Measurements from ENCODE around the gene LDLRAD4.

Gene LDLRAD4

GRCh38 chr18:13558790-13559189 is 340.2 kb downstream of the LDLRAD4 start:
- H3K9ac ChIP-seq: no peak overlapping the region
- H2AFZ ChIP-seq (ENCODE audit: low read depth): no peak overlapping the region
- TF ChIP-seq CTCF (conservative IDR thresholded peaks at IDR 0.05; ENCODE audit: low read depth, low read length): no peak
- no peaks in the 10 kb centered on the region for H3K79me2 ChIP-seq (ENCODE audit: insufficient read depth, low read depth)
- H3K27ac ChIP-seq: no peak overlapping the region
- H3K27me3 ChIP-seq (ENCODE audit: insufficient read depth, low read depth): no peaks in the 10 kb centered on the region
- H3K4me2 ChIP-seq: no peak overlapping the region
- no peak overlapping the region for H3K4me3 ChIP-seq (IDR thresholded peaks at IDR 0.05; ENCODE audit: insufficient read depth, low read depth, low read length)
- H3K4me1 ChIP-seq (ENCODE audit: low read depth, poor library complexity, severe bottlenecking): no peaks in the 10 kb centered on the region
- H3K36me3 ChIP-seq (ENCODE audit: insufficient read depth): no peaks in the 10 kb centered on the region
- H4K20me1 ChIP-seq (ENCODE audit: insufficient read depth): no peaks in the 10 kb centered on the region

- Histone ChIP-seq H3K27ac (no peak overlapping the region), H3K27me3 (ENCODE audit: insufficient read depth, low read depth) (no peaks in the 10 kb centered on the region), H3K4me3 (IDR thresholded peaks at IDR 0.05; ENCODE audit: insufficient read depth, low read depth, low read length) (no peak overlapping the region), H4K20me1 (ENCODE audit: insufficient read depth) (no peaks in the 10 kb centered on the region), H3K9ac (no peak overlapping the region), H3K36me3 (ENCODE audit: insufficient read depth) (no peaks in the 10 kb centered on the region), H3K4me1 (ENCODE audit: low read depth, poor library complexity, severe bottlenecking) (no peaks in the 10 kb centered on the region), H3K79me2 (ENCODE audit: insufficient read depth, low read depth) (no peaks in the 10 kb centered on the region), H2AFZ (ENCODE audit: low read depth) (no peak overlapping the region), H3K4me2 (no peak overlapping the region)
- no peak for TF ChIP-seq CTCF (conservative IDR thresholded peaks at IDR 0.05; ENCODE audit: low read depth, low read length)
Observed at GRCh38 chr18:13559754-13560153, 341.2 kb downstream of the LDLRAD4 start.

DNA sequence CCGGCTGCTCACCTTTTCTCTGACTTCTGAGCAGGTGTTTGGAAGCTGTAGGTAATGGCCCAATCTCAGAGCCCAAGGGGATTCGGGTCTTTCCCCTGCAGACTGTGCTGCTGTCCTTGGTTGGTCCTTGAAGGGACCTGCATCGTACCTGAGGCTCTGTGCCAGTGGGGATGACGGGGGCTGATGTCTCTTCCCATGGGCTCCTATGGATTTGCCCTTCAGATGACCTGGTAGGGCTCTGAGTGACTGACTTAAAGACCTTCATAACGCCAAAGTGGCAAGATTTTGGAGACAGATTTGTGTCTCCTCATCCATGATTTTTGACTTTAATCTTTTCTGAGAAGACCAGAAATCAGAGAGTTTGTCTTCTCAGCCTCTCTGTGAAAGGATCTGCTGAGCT is 341.7 kb downstream of the LDLRAD4 start:
- Histone ChIP-seq H3K9ac (no peak overlapping the region), H3K27ac (no peak overlapping the region), H2AFZ (ENCODE audit: low read depth) (no peak overlapping the region), H3K4me3 (IDR thresholded peaks at IDR 0.05; ENCODE audit: insufficient read depth, low read depth, low read length) (no peak overlapping the region), H3K4me1 (ENCODE audit: low read depth, poor library complexity, severe bottlenecking) (no peaks in the 10 kb centered on the region), H3K4me2 (no peak overlapping the region), H3K79me2 (ENCODE audit: insufficient read depth, low read depth) (no peaks in the 10 kb centered on the region), H3K27me3 (ENCODE audit: insufficient read depth, low read depth) (no peaks in the 10 kb centered on the region), H4K20me1 (ENCODE audit: insufficient read depth) (no peaks in the 10 kb centered on the region), H3K36me3 (ENCODE audit: insufficient read depth) (no peaks in the 10 kb centered on the region)
- TF ChIP-seq CTCF (conservative IDR thresholded peaks at IDR 0.05; ENCODE audit: low read depth, low read length): no peak

- Histone ChIP-seq H3K79me2 (ENCODE audit: insufficient read depth, low read depth) (no peaks in the 10 kb centered on the region), H3K27me3 (ENCODE audit: insufficient read depth, low read depth) (no peaks in the 10 kb centered on the region), H3K4me1 (ENCODE audit: low read depth, poor library complexity, severe bottlenecking) (peaks cover 7% of the 10 kb centered on the region), H3K36me3 (ENCODE audit: insufficient read depth) (no peaks in the 10 kb centered on the region), H3K4me3 (IDR thresholded peaks at IDR 0.05; ENCODE audit: insufficient read depth, low read depth, low read length) (no peak overlapping the region), H3K4me2 (no peak overlapping the region), H4K20me1 (ENCODE audit: insufficient read depth) (no peaks in the 10 kb centered on the region), H3K9ac (no peak overlapping the region), H2AFZ (ENCODE audit: low read depth) (no peak overlapping the region), H3K27ac (no peak overlapping the region)
- TF ChIP-seq CTCF (conservative IDR thresholded peaks at IDR 0.05; ENCODE audit: low read depth, low read length): no peak
Observed at GRCh38 chr18:13562494-13563029, 344.0 kb downstream of the LDLRAD4 start.
